Measurements from ENCODE around the gene PARS2.
A peak's percentile ranks its signal among the peaks of the same experiment; 100 is the strongest.

Gene PARS2

GRCh38 chr1:54774820-54775498, 10.6 kb upstream of the PARS2 start:
- DNase-seq (ENCODE audit: low read depth) = peak; percentile 57

GRCh38 chr1:54772951-54773350, 8.6 kb upstream of the PARS2 start:
- no peak for DNase-seq (ENCODE audit: low read depth)

GRCh38 chr1:54768093-54768492, 3.8 kb upstream of the PARS2 start:
- no peak for DNase-seq (ENCODE audit: low read depth)

- DNase-seq (ENCODE audit: low read depth) = no peak
Measured at GRCh38 chr1:54767526-54767925, 3.2 kb upstream of the PARS2 start.

GRCh38 chr1:54766726-54767125, 2.4 kb upstream of the PARS2 start:
- no peak for DNase-seq (ENCODE audit: low read depth)

GRCh38 chr1:54764922-54765561, 719 bp upstream of the PARS2 start:
- no peak for DNase-seq (ENCODE audit: low read depth)

GRCh38 chr1:54763816-54764132, 549 bp downstream of the PARS2 start:
- DNase-seq (ENCODE audit: low read depth) = peak; percentile 20

GRCh38 chr1:54758678-54759348, 5.5 kb downstream of the PARS2 start:
- no peak for DNase-seq (ENCODE audit: low read depth)

GRCh38 chr1:54757833-54758232, 6.5 kb downstream of the PARS2 start:
- no peak for DNase-seq (ENCODE audit: low read depth)

- DNase-seq (ENCODE audit: low read depth) = no peak
Measured at GRCh38 chr1:54754486-54755285, 9.6 kb downstream of the PARS2 start.

- DNase-seq (ENCODE audit: low read depth) = no peak
Measured at GRCh38 chr1:54754045-54754444, 10.3 kb downstream of the PARS2 start.

GRCh38 chr1:54751426-54751825, 12.9 kb downstream of the PARS2 start:
- DNase-seq (ENCODE audit: low read depth) = no peak

- no peak for DNase-seq (ENCODE audit: low read depth)
Measured at GRCh38 chr1:54750596-54750995, 13.7 kb downstream of the PARS2 start.

GRCh38 chr1:54748094-54748835, 16.1 kb downstream of the PARS2 start:
- no peak for DNase-seq (ENCODE audit: low read depth)

- DNase-seq (ENCODE audit: low read depth) = no peak
Measured at GRCh38 chr1:54745864-54746263, 18.5 kb downstream of the PARS2 start.

GRCh38 chr1:54745274-54745673, 19.0 kb downstream of the PARS2 start:
- DNase-seq (ENCODE audit: low read depth) = no peak

GRCh38 chr1:54744696-54745095, 19.6 kb downstream of the PARS2 start:
- DNase-seq (ENCODE audit: low read depth) = no peak

- no peak for DNase-seq (ENCODE audit: low read depth)
Measured at GRCh38 chr1:54743416-54744226, 20.7 kb downstream of the PARS2 start.

- peak; percentile 37 for DNase-seq (ENCODE audit: low read depth)
Measured at GRCh38 chr1:54742282-54742681, 22.0 kb downstream of the PARS2 start.

- DNase-seq (ENCODE audit: low read depth) = no peak
Measured at GRCh38 chr1:54741531-54741930, 22.8 kb downstream of the PARS2 start.

- no peak for DNase-seq (ENCODE audit: low read depth)
Measured at GRCh38 chr1:54738244-54738643, 26.1 kb downstream of the PARS2 start.
